Muscle layer of colon (tissue), 2 donors: Measurements from ENCODE around the gene CHST13.

Experiments used
- H3K27ac ChIP-seq: one replicate; pipeline ENCODE4 v1.7.0; 2013; ENCODE audit warnings: low read depth, mild to moderate bottlenecking, low read length, moderate library complexity
- H3K27me3 ChIP-seq, 2 donors: one replicate each; pipeline ENCODE4 v1.7.0; 2013; ENCODE audit warnings: low read length in 2 of 2, mild to moderate bottlenecking in 2 of 2; ENCODE audit not compliant: insufficient read depth in 2 of 2, control insufficient read depth in 1 of 2
- H3K36me3 ChIP-seq: one replicate; pipeline ENCODE4 v1.7.0; 2013; ENCODE audit warnings: mild to moderate bottlenecking, low read length; ENCODE audit not compliant: insufficient read depth
- H3K4me1 ChIP-seq: one replicate; pipeline ENCODE4 v1.7.0; 2013; ENCODE audit warnings: mild to moderate bottlenecking, low read length; ENCODE audit not compliant: insufficient read depth
- H3K4me3 ChIP-seq, 2 donors: one replicate each; pipeline ENCODE4 v1.7.0; 2013; ENCODE audit warnings: low read length in 2 of 2, low read depth in 1 of 2, mild to moderate bottlenecking in 1 of 2, moderate library complexity in 1 of 2
- H3K9ac ChIP-seq: one replicate; pipeline ENCODE4 v1.7.0; 2013; ENCODE audit warnings: low read length
- H3K9me3 ChIP-seq: one replicate; pipeline ENCODE4 v1.7.0; 2013; ENCODE audit warnings: mild to moderate bottlenecking, low read length
- donor health status: abdominal sarcoma.
- donor health status: Adenocarcinoma of cecum.

The CHST13 gene

GRCh38 chr3:126498929-126499328 lies 25.0 kb upstream of the CHST13 start:
- H3K27me3 ChIP-seq = no peaks in the 10 kb centered on the region
- H3K4me3 ChIP-seq = no peak overlapping the region
- no peak overlapping the region for H3K27ac ChIP-seq
- no peak overlapping the region for H3K9ac ChIP-seq
- no peaks in the 10 kb centered on the region for H3K4me1 ChIP-seq
- no peaks in the 10 kb centered on the region for H3K9me3 ChIP-seq
- H3K36me3 ChIP-seq = no peaks in the 10 kb centered on the region

GRCh38 chr3:126499401-126499800 lies 24.6 kb upstream of the CHST13 start:
- Histone ChIP-seq H3K9me3 (no peaks in the 10 kb centered on the region), H3K36me3 (no peaks in the 10 kb centered on the region), H3K4me3 (no peak overlapping the region), H3K9ac (no peak overlapping the region), H3K27me3 (no peaks in the 10 kb centered on the region), H3K4me1 (no peaks in the 10 kb centered on the region), H3K27ac (no peak overlapping the region)

- no peak overlapping the region for H3K4me3 ChIP-seq
- no peaks in the 10 kb centered on the region for H3K9me3 ChIP-seq
- H3K9ac ChIP-seq = no peak overlapping the region
- H3K4me1 ChIP-seq = no peaks in the 10 kb centered on the region
- no peak overlapping the region for H3K27ac ChIP-seq
- H3K36me3 ChIP-seq = no peaks in the 10 kb centered on the region
- no peaks in the 10 kb centered on the region for H3K27me3 ChIP-seq
Observed at GRCh38 chr3:126500016-126500415, 23.9 kb upstream of the CHST13 start.

GRCh38 chr3:126501054-126501453 lies 22.9 kb upstream of the CHST13 start:
- H3K9ac ChIP-seq = no peak overlapping the region
- no peaks in the 10 kb centered on the region for H3K9me3 ChIP-seq
- no peaks in the 10 kb centered on the region for H3K27me3 ChIP-seq
- H3K4me1 ChIP-seq = no peaks in the 10 kb centered on the region
- H3K27ac ChIP-seq = no peak overlapping the region
- H3K4me3 ChIP-seq = no peak overlapping the region
- no peaks in the 10 kb centered on the region for H3K36me3 ChIP-seq

GRCh38 chr3:126501736-126502135 lies 22.2 kb upstream of the CHST13 start:
- no peak overlapping the region for H3K4me3 ChIP-seq
- no peaks in the 10 kb centered on the region for H3K27me3 ChIP-seq
- H3K4me1 ChIP-seq = no peaks in the 10 kb centered on the region
- no peaks in the 10 kb centered on the region for H3K36me3 ChIP-seq
- no peaks in the 10 kb centered on the region for H3K9me3 ChIP-seq
- H3K27ac ChIP-seq = no peak overlapping the region
- no peak overlapping the region for H3K9ac ChIP-seq

- Histone ChIP-seq H3K36me3 (no peaks in the 10 kb centered on the region), H3K27me3 (no peaks in the 10 kb centered on the region), H3K4me1 (no peaks in the 10 kb centered on the region), H3K4me3 (no peak overlapping the region), H3K9me3 (no peaks in the 10 kb centered on the region), H3K27ac (no peak overlapping the region), H3K9ac (no peak overlapping the region)
Observed at GRCh38 chr3:126502656-126503055, 21.3 kb upstream of the CHST13 start.

GRCh38 chr3:126503701-126504100 lies 20.3 kb upstream of the CHST13 start:
- Histone ChIP-seq H3K27ac (no peak overlapping the region), H3K4me3 (no peak overlapping the region), H3K9ac (no peak overlapping the region), H3K36me3 (no peaks in the 10 kb centered on the region), H3K4me1 (no peaks in the 10 kb centered on the region), H3K9me3 (no peaks in the 10 kb centered on the region), H3K27me3 (no peaks in the 10 kb centered on the region)

- no peak overlapping the region for H3K27ac ChIP-seq
- no peaks in the 10 kb centered on the region for H3K9me3 ChIP-seq
- H3K4me3 ChIP-seq = no peak overlapping the region
- no peaks in the 10 kb centered on the region for H3K36me3 ChIP-seq
- no peaks in the 10 kb centered on the region for H3K27me3 ChIP-seq
- H3K9ac ChIP-seq = no peak overlapping the region
- H3K4me1 ChIP-seq = no peaks in the 10 kb centered on the region
Observed at GRCh38 chr3:126507886-126508285, 16.1 kb upstream of the CHST13 start.

GRCh38 chr3:126508564-126508964 lies 15.4 kb upstream of the CHST13 start:
- Histone ChIP-seq H3K27ac (no peak overlapping the region), H3K4me1 (no peaks in the 10 kb centered on the region), H3K4me3 (no peak overlapping the region), H3K9ac (no peak overlapping the region), H3K27me3 (no peaks in the 10 kb centered on the region), H3K9me3 (no peaks in the 10 kb centered on the region), H3K36me3 (no peaks in the 10 kb centered on the region)

- Histone ChIP-seq H3K27me3 (no peaks in the 10 kb centered on the region), H3K27ac (no peak overlapping the region), H3K4me1 (no peaks in the 10 kb centered on the region), H3K9ac (no peak overlapping the region), H3K4me3 (no peak overlapping the region), H3K9me3 (no peaks in the 10 kb centered on the region), H3K36me3 (no peaks in the 10 kb centered on the region)
Observed at GRCh38 chr3:126509597-126510307, 14.2 kb upstream of the CHST13 start.

- no peaks in the 10 kb centered on the region for H3K27me3 ChIP-seq
- no peak overlapping the region for H3K27ac ChIP-seq
- H3K36me3 ChIP-seq = no peaks in the 10 kb centered on the region
- no peaks in the 10 kb centered on the region for H3K9me3 ChIP-seq
- no peak overlapping the region for H3K4me3 ChIP-seq
- H3K9ac ChIP-seq = no peak overlapping the region
- no peaks in the 10 kb centered on the region for H3K4me1 ChIP-seq
Observed at GRCh38 chr3:126510308-126510910, 13.5 kb upstream of the CHST13 start.

- no peak overlapping the region for H3K27ac ChIP-seq
- H3K9me3 ChIP-seq = no peaks in the 10 kb centered on the region
- H3K4me1 ChIP-seq = no peaks in the 10 kb centered on the region
- H3K36me3 ChIP-seq = no peaks in the 10 kb centered on the region
- no peak overlapping the region for H3K4me3 ChIP-seq
- H3K27me3 ChIP-seq = no peaks in the 10 kb centered on the region
- no peak overlapping the region for H3K9ac ChIP-seq
Observed at GRCh38 chr3:126511291-126511690, 12.7 kb upstream of the CHST13 start.
